Measurements from ENCODE around the gene HBZ. TPM values are rescaled to one million over a fixed set of nuclear protein-coding genes. Genes with fewer than 3 reads are reported as not detected.
"Not testable (repeated sequence)": the region's sequence is repeated elsewhere in the genome, so short reads cannot be mapped to it uniquely, and the experiment has no call there.

The HBZ gene
- total and polyA plus RNA-seq, 7 experiments from 2014 or later, result not detected

GRCh38 chr16:154217-155030 lies 2.0 kb downstream of the HBZ start:
- ATAC-seq (peak; percentile 22), DNase-seq (peak in 1 of 9 donors; percentile 47)
- H3K9me3 ChIP-seq (ENCODE audit: control insufficient read depth in 2 of 3, low read length in 3 of 3), result no peaks in the 10 kb centered on the region
- no peak overlapping the region for H3K27ac ChIP-seq (ENCODE audit: low read depth, low read length)
- CTCF ChIA-PET, result interaction anchor here (0.7 kb wide), 1 partner anchor 217 kb away, joined by 4 read pairs; no protein-coding TSS in a partner anchor
- H3K4me1 ChIP-seq (ENCODE audit: control insufficient read depth in 2 of 2, insufficient read depth in 2 of 2, low read length in 2 of 2), result peaks cover 0 to 5% of the 10 kb centered on the region in 2 donors
- H3K4me3 ChIP-seq (ENCODE audit: low read length), result peak overlapping the region; percentile 27
- intact Hi-C loops (cut with micrococcal nuclease), result loop anchor here in 1 of 2 donors (1.0 kb wide), 1 partner anchor 27 kb away; no protein-coding TSS in a partner anchor
- Mint-ChIP-seq H3K4me1 (peaks cover 5 to 8% (median 7%) of the 10 kb centered on the region in 7 donors), H3K36me3 (peaks cover 0 to 5% (median 0%) of the 10 kb centered on the region in 5 donors), H3K27me3 (peaks cover 28 to 51% (median 35%) of the 10 kb centered on the region in 5 donors), H3K27ac (peak overlapping the region in 4 of 9 donors; percentile 10 to 55 (median 44)), H3K9me3 (no peaks in the 10 kb centered on the region), H3K4me3 (peak overlapping the region; percentile 69 to 86 (median 79))
- POLR2A ChIA-PET, result no interaction called here
- no peaks in the 10 kb centered on the region for H3K36me3 ChIP-seq (ENCODE audit: control insufficient read depth in 2 of 3, insufficient read depth in 3 of 3, low read length in 3 of 3)
- peaks cover 0 to 6% of the 10 kb centered on the region in 2 donors for H3K27me3 ChIP-seq (ENCODE audit: control insufficient read depth in 2 of 2, insufficient read depth in 2 of 2, low read length in 2 of 2)

GRCh38 chr16:155031-155398 lies 2.6 kb downstream of the HBZ start:
- Mint-ChIP-seq H3K4me1 (peaks cover 5 to 8% (median 7%) of the 10 kb centered on the region in 7 donors), H3K27me3 (peaks cover 31 to 48% (median 37%) of the 10 kb centered on the region in 5 donors), H3K36me3 (peaks cover 0 to 5% (median 0%) of the 10 kb centered on the region in 5 donors), H3K27ac (peak overlapping the region in 3 of 9 donors; percentile 42 to 55 (median 45)), H3K4me3 (peak overlapping the region; percentile 69 to 86 (median 79)), H3K9me3 (no peaks in the 10 kb centered on the region)
- no peak for ATAC-seq
- H3K36me3 ChIP-seq (ENCODE audit: control insufficient read depth in 2 of 3, insufficient read depth in 3 of 3, low read length in 3 of 3), result no peaks in the 10 kb centered on the region
- intact Hi-C loops (cut with micrococcal nuclease), result no loop called here
- ChIA-PET CTCF (interaction anchor here (0.7 kb wide), 2 partner anchors 26 to 217 kb away, joined by 4 read pairs; no protein-coding TSS in a partner anchor), POLR2A (interaction anchor here (1.2 kb wide), 1 partner anchor 10 kb away, joined by 3 read pairs; the partner anchor contains the start of gene HBM)
- no peak overlapping the region for H3K27ac ChIP-seq (ENCODE audit: low read depth, low read length)
- no peak overlapping the region for H3K4me3 ChIP-seq (ENCODE audit: low read length)
- peaks cover 0 to 6% of the 10 kb centered on the region in 2 donors for H3K27me3 ChIP-seq (ENCODE audit: control insufficient read depth in 2 of 2, insufficient read depth in 2 of 2, low read length in 2 of 2)
- no peaks in the 10 kb centered on the region for H3K9me3 ChIP-seq (ENCODE audit: control insufficient read depth in 2 of 3, low read length in 3 of 3)
- peaks cover 0 to 5% of the 10 kb centered on the region in 2 donors for H3K4me1 ChIP-seq (ENCODE audit: control insufficient read depth in 2 of 2, insufficient read depth in 2 of 2, low read length in 2 of 2)
- DNase-seq, result no peak

GRCh38 chr16:159136-159849 lies 6.8 kb downstream of the HBZ start:
- Mint-ChIP-seq H3K9me3 (no peaks in the 10 kb centered on the region), H3K4me3 (no peak overlapping the region), H3K27me3 (peaks cover 38 to 45% (median 40%) of the 10 kb centered on the region in 5 donors), H3K27ac (no peak overlapping the region), H3K4me1 (peaks cover 5 to 8% (median 7%) of the 10 kb centered on the region in 7 donors), H3K36me3 (peaks cover 0 to 5% (median 0%) of the 10 kb centered on the region in 5 donors)
- peaks cover 0 to 6% of the 10 kb centered on the region in 2 donors for H3K27me3 ChIP-seq (ENCODE audit: control insufficient read depth in 2 of 2, insufficient read depth in 2 of 2, low read length in 2 of 2)
- intact Hi-C loops (cut with micrococcal nuclease), result no loop called here
- no peak overlapping the region for H3K4me3 ChIP-seq (ENCODE audit: low read length)
- DNase-seq (no peak), ATAC-seq (no peak)
- H3K36me3 ChIP-seq (ENCODE audit: control insufficient read depth in 2 of 3, insufficient read depth in 3 of 3, low read length in 3 of 3), result no peaks in the 10 kb centered on the region
- no peaks in the 10 kb centered on the region for H3K9me3 ChIP-seq (ENCODE audit: control insufficient read depth in 2 of 3, low read length in 3 of 3)
- CTCF ChIA-PET, result no interaction called here
- peaks cover 0 to 4% of the 10 kb centered on the region in 2 donors for H3K4me1 ChIP-seq (ENCODE audit: control insufficient read depth in 2 of 2, insufficient read depth in 2 of 2, low read length in 2 of 2)
- POLR2A ChIA-PET, result no interaction called here
- H3K27ac ChIP-seq (ENCODE audit: low read depth, low read length), result no peak overlapping the region

- POLR2A ChIA-PET; H3K27ac Mint-ChIP-seq; intact Hi-C loops (cut with micrococcal nuclease); H3K4me3 ChIP-seq (ENCODE audit: low read length); H3K9me3 Mint-ChIP-seq; H3K27ac ChIP-seq (ENCODE audit: low read depth, low read length); H3K36me3 ChIP-seq (ENCODE audit: control insufficient read depth in 2 of 3, insufficient read depth in 3 of 3, low read length in 3 of 3); H3K4me1 Mint-ChIP-seq; CTCF ChIA-PET; DNase-seq; H3K4me3 Mint-ChIP-seq; H3K27me3 ChIP-seq (ENCODE audit: control insufficient read depth in 2 of 2, insufficient read depth in 2 of 2, low read length in 2 of 2); H3K36me3 Mint-ChIP-seq; ATAC-seq; H3K9me3 ChIP-seq (ENCODE audit: control insufficient read depth in 2 of 3, low read length in 3 of 3); H3K4me1 ChIP-seq (ENCODE audit: control insufficient read depth in 2 of 2, insufficient read depth in 2 of 2, low read length in 2 of 2): not testable (repeated sequence)
- H3K27me3 Mint-ChIP-seq, result peaks cover 30 to 41% (median 34%) of the 10 kb centered on the region in 5 donors
Observed at GRCh38 chr16:160242-160641, 7.8 kb downstream of the HBZ start.

GRCh38 chr16:160691-161190 lies 8.3 kb downstream of the HBZ start:
- H3K4me1 Mint-ChIP-seq, result peaks cover 0 to 5% (median 2%) of the 10 kb centered on the region in 7 donors
- Histone ChIP-seq H3K4me3 (ENCODE audit: low read length) (no peak overlapping the region), H3K27ac (ENCODE audit: low read depth, low read length) (no peak overlapping the region), H3K27me3 (ENCODE audit: control insufficient read depth in 2 of 2, insufficient read depth in 2 of 2, low read length in 2 of 2) (peaks cover 0 to 6% of the 10 kb centered on the region in 2 donors), H3K4me1 (ENCODE audit: control insufficient read depth in 2 of 2, insufficient read depth in 2 of 2, low read length in 2 of 2) (peaks cover 4 to 7% of the 10 kb centered on the region in 2 donors), H3K36me3 (ENCODE audit: control insufficient read depth in 2 of 3, insufficient read depth in 3 of 3, low read length in 3 of 3) (no peaks in the 10 kb centered on the region), H3K9me3 (ENCODE audit: control insufficient read depth in 2 of 3, low read length in 3 of 3) (no peaks in the 10 kb centered on the region)
- CTCF ChIA-PET, result interaction anchor here (0.7 kb wide), 1 partner anchor 28 kb away, joined by 3 read pairs; no protein-coding TSS in a partner anchor
- no peak for DNase-seq
- POLR2A ChIA-PET, result no interaction called here
- H3K36me3 Mint-ChIP-seq, result no peaks in the 10 kb centered on the region
- H3K4me3 Mint-ChIP-seq, result no peak overlapping the region
- H3K27ac Mint-ChIP-seq, result no peak overlapping the region
- intact Hi-C loops (cut with micrococcal nuclease), result no loop called here
- peaks cover 27 to 42% (median 31%) of the 10 kb centered on the region in 5 donors for H3K27me3 Mint-ChIP-seq
- H3K9me3 Mint-ChIP-seq, result no peaks in the 10 kb centered on the region
- ATAC-seq, result no peak

GRCh38 chr16:162271-162991 lies 10.0 kb downstream of the HBZ start:
- no peak overlapping the region for H3K4me3 Mint-ChIP-seq

More at GRCh38 chr16:162271-162991, 10.0 kb downstream of the HBZ start:
- intact Hi-C loops (cut with micrococcal nuclease), result no loop called here
- H3K36me3 ChIP-seq (ENCODE audit: control insufficient read depth in 2 of 3, insufficient read depth in 3 of 3, low read length in 3 of 3), result no peaks in the 10 kb centered on the region
- Mint-ChIP-seq H3K4me1 (peaks cover 3 to 13% (median 8%) of the 10 kb centered on the region in 7 donors), H3K27me3 (peaks cover 24 to 45% (median 32%) of the 10 kb centered on the region in 5 donors), H3K27ac (peak overlapping the region in 1 of 9 donors; percentile 46), H3K36me3 (no peaks in the 10 kb centered on the region), H3K9me3 (peaks cover 0 to 1% (median 0%) of the 10 kb centered on the region in 11 donors)
- CTCF ChIA-PET, result no interaction called here
- no peak overlapping the region for H3K4me3 ChIP-seq (ENCODE audit: low read length)
- ATAC-seq (no peak), DNase-seq (no peak)
- peaks cover 4 to 8% of the 10 kb centered on the region in 2 donors for H3K4me1 ChIP-seq (ENCODE audit: control insufficient read depth in 2 of 2, insufficient read depth in 2 of 2, low read length in 2 of 2)
- H3K27me3 ChIP-seq (ENCODE audit: control insufficient read depth in 2 of 2, insufficient read depth in 2 of 2, low read length in 2 of 2), result peaks cover 0 to 20% of the 10 kb centered on the region in 2 donors
- POLR2A ChIA-PET, result no interaction called here
- no peaks in the 10 kb centered on the region for H3K9me3 ChIP-seq (ENCODE audit: control insufficient read depth in 2 of 3, low read length in 3 of 3)
- no peak overlapping the region for H3K27ac ChIP-seq (ENCODE audit: low read depth, low read length)
